Measurements from ENCODE around the gene VPS37C.

DNA sequence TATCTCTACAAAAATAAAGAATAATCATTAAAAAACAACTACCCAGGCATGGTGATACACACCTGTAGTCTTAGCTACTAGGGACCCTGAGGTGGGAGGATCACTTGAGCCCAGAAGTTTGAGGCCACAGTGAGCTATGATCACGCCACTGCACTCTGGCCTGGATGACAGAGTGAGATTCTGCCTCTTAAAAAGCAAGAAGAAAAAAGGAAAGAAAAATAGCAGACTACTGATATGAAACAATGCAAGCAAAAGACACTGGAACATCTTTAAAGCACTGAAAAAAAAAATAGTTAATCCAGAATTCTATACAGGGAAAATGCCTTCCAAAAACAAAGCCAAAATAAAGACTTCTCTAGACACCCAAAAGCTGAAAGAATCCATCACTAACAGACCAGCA lies 5.9 kb downstream of the VPS37C start:
- TF ChIP-seq RXRA (IDR thresholded peaks at IDR 0.05; ENCODE audit: borderline replicate concordance, low read depth): no peak
- no peak for TF ChIP-seq EP300 (IDR thresholded peaks at IDR 0.05; ENCODE audit: borderline replicate concordance in 1 of 2, low read depth in 1 of 2, low read length in 1 of 2)
- TF ChIP-seq YY1 (IDR thresholded peaks at IDR 0.05; ENCODE audit: low read depth): no peak
- no peak for TF ChIP-seq EZH2phosphoT487 (IDR thresholded peaks at IDR 0.05; ENCODE audit: borderline replicate concordance, low read depth)
- TF ChIP-seq TAF1 (IDR thresholded peaks at IDR 0.05; ENCODE audit: borderline replicate concordance, low read depth, low read length): no peak
- TF ChIP-seq, protein P1, sequence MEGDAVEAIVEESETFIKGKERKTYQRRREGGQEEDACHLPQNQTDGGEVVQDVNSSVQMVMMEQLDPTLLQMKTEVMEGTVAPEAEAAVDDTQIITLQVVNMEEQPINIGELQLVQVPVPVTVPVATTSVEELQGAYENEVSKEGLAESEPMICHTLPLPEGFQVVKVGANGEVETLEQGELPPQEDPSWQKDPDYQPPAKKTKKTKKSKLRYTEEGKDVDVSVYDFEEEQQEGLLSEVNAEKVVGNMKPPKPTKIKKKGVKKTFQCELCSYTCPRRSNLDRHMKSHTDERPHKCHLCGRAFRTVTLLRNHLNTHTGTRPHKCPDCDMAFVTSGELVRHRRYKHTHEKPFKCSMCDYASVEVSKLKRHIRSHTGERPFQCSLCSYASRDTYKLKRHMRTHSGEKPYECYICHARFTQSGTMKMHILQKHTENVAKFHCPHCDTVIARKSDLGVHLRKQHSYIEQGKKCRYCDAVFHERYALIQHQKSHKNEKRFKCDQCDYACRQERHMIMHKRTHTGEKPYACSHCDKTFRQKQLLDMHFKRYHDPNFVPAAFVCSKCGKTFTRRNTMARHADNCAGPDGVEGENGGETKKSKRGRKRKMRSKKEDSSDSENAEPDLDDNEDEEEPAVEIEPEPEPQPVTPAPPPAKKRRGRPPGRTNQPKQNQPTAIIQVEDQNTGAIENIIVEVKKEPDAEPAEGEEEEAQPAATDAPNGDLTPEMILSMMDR (IDR thresholded peaks at IDR 0.05): no peak
- TF ChIP-seq, protein P2, sequence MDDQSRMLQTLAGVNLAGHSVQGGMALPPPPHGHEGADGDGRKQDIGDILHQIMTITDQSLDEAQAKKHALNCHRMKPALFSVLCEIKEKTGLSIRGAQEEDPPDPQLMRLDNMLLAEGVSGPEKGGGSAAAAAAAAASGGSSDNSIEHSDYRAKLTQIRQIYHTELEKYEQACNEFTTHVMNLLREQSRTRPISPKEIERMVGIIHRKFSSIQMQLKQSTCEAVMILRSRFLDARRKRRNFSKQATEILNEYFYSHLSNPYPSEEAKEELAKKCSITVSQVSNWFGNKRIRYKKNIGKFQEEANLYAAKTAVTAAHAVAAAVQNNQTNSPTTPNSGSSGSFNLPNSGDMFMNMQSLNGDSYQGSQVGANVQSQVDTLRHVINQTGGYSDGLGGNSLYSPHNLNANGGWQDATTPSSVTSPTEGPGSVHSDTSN (IDR thresholded peaks at IDR 0.05): no peak
- no peak for TF ChIP-seq RFX5 (IDR thresholded peaks at IDR 0.05; ENCODE audit: low read length)
- TF ChIP-seq, protein P3, sequence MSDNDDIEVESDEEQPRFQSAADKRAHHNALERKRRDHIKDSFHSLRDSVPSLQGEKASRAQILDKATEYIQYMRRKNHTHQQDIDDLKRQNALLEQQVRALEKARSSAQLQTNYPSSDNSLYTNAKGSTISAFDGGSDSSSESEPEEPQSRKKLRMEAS (IDR thresholded peaks at IDR 0.05; ENCODE audit: low read depth): no peak
- no peak for TF ChIP-seq CHD2 (IDR thresholded peaks at IDR 0.05; ENCODE audit: low read length, partially characterized antibody)
- TF ChIP-seq FOXM1 (IDR thresholded peaks at IDR 0.05; ENCODE audit: low read depth): no peak
- no peak for TF ChIP-seq POLR2AphosphoS5 (IDR thresholded peaks at IDR 0.05; ENCODE audit: low read depth, low read length)
- no peak for TF ChIP-seq SMC3 (IDR thresholded peaks at IDR 0.05; ENCODE audit: low read depth, low read length)
